GM06990 (cell line): ENCODE results near the gene ZP1.

ENCODE experiments used
- DNase-seq: peaks from one replicate; pipeline ENCODE4 v3.0.0-alpha.2; 2011; ENCODE audit not compliant: insufficient read length; ENCODE audit errors: extremely low read depth
- H3K27me3 ChIP-seq: replicated peaks from 2 replicates; pipeline ENCODE4 v1.6.0; 2011; ENCODE audit warnings: low read length; ENCODE audit not compliant: control insufficient read depth, insufficient read depth
- H3K36me3 ChIP-seq: 2 replicates; pipeline ENCODE4 v1.5.1; 2011; ENCODE audit warnings: low read length; ENCODE audit not compliant: control insufficient read depth, insufficient read depth
- H3K4me3 ChIP-seq: replicated peaks from 2 replicates; pipeline ENCODE4 v1.5.1; 2011; ENCODE audit warnings: low read depth, mild to moderate bottlenecking, control low read depth, low read length
- TF ChIP-seq, protein P1 (sequence below): IDR thresholded peaks from 2 replicates; pipeline ENCODE4 v1.5.1; 2011; ENCODE audit warnings: low read length, control low read depth, mild to moderate bottlenecking, inconsistent platforms; ENCODE audit not compliant: insufficient read depth, poor library complexity, severe bottlenecking

ZP1 gene

GRCh38 chr11:60869451-60869825 lies 2.1 kb downstream of the ZP1 start:
- Histone ChIP-seq H3K4me3 (no peak overlapping the region), H3K36me3 (no peaks in the 10 kb centered on the region), H3K27me3 (no peaks in the 10 kb centered on the region)
- no peak for DNase-seq
- TF ChIP-seq, protein P1, sequence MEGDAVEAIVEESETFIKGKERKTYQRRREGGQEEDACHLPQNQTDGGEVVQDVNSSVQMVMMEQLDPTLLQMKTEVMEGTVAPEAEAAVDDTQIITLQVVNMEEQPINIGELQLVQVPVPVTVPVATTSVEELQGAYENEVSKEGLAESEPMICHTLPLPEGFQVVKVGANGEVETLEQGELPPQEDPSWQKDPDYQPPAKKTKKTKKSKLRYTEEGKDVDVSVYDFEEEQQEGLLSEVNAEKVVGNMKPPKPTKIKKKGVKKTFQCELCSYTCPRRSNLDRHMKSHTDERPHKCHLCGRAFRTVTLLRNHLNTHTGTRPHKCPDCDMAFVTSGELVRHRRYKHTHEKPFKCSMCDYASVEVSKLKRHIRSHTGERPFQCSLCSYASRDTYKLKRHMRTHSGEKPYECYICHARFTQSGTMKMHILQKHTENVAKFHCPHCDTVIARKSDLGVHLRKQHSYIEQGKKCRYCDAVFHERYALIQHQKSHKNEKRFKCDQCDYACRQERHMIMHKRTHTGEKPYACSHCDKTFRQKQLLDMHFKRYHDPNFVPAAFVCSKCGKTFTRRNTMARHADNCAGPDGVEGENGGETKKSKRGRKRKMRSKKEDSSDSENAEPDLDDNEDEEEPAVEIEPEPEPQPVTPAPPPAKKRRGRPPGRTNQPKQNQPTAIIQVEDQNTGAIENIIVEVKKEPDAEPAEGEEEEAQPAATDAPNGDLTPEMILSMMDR, result no peak

DNA sequence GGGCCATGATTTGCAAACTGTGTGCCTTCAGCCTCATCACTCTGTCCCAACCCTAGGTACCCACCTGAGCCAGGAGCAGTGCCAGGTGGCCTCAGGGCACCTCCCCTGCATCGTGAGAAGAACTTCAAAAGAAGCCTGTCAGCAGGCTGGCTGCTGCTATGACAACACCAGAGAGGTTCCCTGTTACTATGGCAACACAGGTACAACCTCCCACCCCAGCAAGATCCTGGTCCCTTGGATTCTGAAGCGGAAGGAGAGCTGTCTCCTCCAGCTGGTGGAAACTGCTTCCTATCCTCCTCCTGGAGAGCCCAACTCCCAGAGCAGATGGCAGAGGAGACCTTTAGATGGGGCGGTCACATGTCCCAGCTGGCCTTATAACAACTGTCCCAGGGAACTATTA lies 2.9 kb downstream of the ZP1 start:
- Histone ChIP-seq H3K4me3 (no peak overlapping the region), H3K36me3 (no peaks in the 10 kb centered on the region), H3K27me3 (no peaks in the 10 kb centered on the region)
- TF ChIP-seq, protein P1, result no peak
- DNase-seq, result no peak

GRCh38 chr11:60870733-60871377 lies 3.5 kb downstream of the ZP1 start:
- Histone ChIP-seq H3K36me3 (no peaks in the 10 kb centered on the region), H3K27me3 (no peaks in the 10 kb centered on the region), H3K4me3 (no peak overlapping the region)
- DNase-seq, result no peak
- TF ChIP-seq, protein P1, result no peak

DNA sequence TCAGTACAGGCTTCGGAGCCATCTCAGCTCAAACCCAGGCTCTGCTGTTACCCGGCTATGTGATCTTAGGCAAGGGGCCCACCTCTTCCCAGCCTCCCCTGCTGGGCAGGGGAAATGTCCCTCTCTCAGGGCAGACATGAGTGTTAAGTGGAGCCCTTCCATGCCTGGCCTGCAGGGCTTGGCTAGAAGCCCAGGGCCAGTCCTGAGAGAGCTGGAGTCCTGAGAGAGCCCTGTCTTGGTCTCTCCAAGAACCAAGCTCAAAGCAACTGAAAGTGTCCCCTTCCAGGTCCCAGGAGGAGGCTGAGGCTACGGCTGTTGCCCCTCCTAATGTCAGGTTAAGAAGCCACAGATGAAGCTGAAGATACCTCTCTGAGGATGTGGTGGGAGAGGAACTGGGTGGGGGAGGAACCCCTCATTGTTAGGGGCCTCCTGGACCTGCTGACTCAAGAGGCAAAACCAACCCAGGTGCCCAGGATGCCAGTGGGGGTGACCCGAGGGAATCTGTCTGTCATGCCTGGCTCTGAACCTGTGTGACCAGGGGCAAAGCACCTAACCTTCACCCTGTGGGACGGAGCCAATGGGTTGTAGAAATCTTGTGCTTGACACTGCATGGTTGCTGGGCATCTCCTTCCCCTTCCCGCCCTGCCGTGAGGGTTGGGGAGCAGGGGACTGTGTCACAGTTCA lies 4.2 kb downstream of the ZP1 start:
- no peak overlapping the region for H3K4me3 ChIP-seq
- H3K36me3 ChIP-seq, result no peaks in the 10 kb centered on the region
- TF ChIP-seq, protein P1, result no peak
- no peak for DNase-seq
- no peaks in the 10 kb centered on the region for H3K27me3 ChIP-seq

DNA sequence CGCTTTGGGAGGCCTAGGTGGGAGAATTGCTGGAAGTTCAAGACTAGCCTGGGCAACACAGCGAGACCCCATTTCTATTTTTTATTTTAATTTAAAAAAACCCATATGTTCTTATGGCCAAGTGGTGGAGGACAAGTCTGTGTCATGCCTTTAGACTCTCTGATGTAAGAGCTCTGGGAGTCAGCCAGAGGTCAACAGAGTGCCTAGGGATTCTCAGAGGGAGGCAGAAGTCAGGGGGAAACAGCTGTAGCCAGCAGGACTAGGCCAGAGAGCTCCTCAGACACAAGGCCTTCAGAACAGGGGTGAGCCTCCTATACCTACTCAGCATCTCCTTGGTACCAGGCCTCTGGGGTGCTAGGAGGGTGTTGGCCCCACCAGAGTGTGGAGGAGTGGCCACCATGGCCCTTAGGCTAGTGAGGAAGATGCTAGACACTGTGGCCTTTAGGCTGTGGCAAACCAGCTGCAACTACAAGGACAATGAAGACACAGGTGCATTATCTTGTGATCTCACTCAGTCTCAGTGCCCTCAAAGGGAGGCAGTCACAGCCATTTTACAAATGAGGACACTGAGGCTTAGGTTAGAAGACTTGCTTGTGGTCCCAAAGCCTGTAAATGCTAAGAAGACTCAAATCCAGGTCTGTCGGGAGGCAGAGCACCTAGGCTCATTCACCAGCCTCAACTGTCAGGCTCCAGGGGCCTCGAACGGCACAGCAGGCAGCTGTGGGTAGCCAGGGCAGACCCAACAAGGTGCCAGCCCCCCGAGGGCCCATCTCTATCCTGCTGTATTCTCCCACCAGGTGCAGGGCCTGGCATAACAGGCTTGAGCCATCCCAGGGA lies 5.0 kb downstream of the ZP1 start:
- no peak for DNase-seq
- H3K36me3 ChIP-seq, result no peaks in the 10 kb centered on the region
- TF ChIP-seq, protein P1, result no peak
- H3K27me3 ChIP-seq, result no peaks in the 10 kb centered on the region
- no peak overlapping the region for H3K4me3 ChIP-seq
